SK-N-SH treated with all-trans-retinoic acid at 6 μM for 48 hours (cell line): ENCODE measurements around the gene TNFRSF1B.

ENCODE experiments used
- ATAC-seq: fragments of 200-7000 bp; cut with Tn5 transposase; 3 replicates; pipeline ENCODE4 v1.9.1; 2020; ENCODE audit warnings: mild to moderate bottlenecking, moderate library complexity
- ARNTL ChIP-seq: fragments of 450-650 bp; formaldehyde crosslinking; IDR thresholded peaks from 2 replicates; pipeline ENCODE4 v1.5.0; 2020; ENCODE audit warnings: low read depth, mild to moderate bottlenecking, moderate library complexity, borderline replicate concordance
- BACH2 ChIP-seq: fragments of 250-450 bp; sonication (Bioruptor Pico); IDR thresholded peaks from 2 replicates; pipeline ENCODE4 v1.9.0; 2021; ENCODE audit warnings: mild to moderate bottlenecking, borderline replicate concordance
- CREB5 ChIP-seq: fragments of 250-450 bp; sonication (Bioruptor Pico); IDR thresholded peaks from 2 replicates; pipeline ENCODE4 v1.5.1; 2020; ENCODE audit warnings: low read depth, mild to moderate bottlenecking, moderate library complexity
- CSDC2 ChIP-seq: fragments of 250-450 bp; sonication (Bioruptor Pico); IDR thresholded peaks from 2 replicates; pipeline ENCODE4 v1.5.0; 2020; ENCODE audit warnings: mild to moderate bottlenecking, moderate library complexity
- CSRNP3 ChIP-seq: fragments of 250-450 bp; sonication (Bioruptor Pico); IDR thresholded peaks from 2 replicates; pipeline ENCODE4 v1.5.1; 2021; ENCODE audit warnings: mild to moderate bottlenecking, moderate library complexity
- ESRRG ChIP-seq: fragments of 250-450 bp; sonication (Bioruptor Pico); IDR thresholded peaks from 2 replicates; pipeline ENCODE4 v1.6.1; 2021; ENCODE audit warnings: mild to moderate bottlenecking
- GLIS3 ChIP-seq: fragments of 250-450 bp; sonication (Bioruptor Pico); IDR thresholded peaks from 2 replicates; pipeline ENCODE4 v1.5.0; 2020; ENCODE audit warnings: mild to moderate bottlenecking, moderate library complexity
- ISL1 ChIP-seq: fragments of 250-450 bp; sonication (Bioruptor Pico); IDR thresholded peaks from 2 replicates; pipeline ENCODE4 v2.1.2; 2022; ENCODE audit warnings: mild to moderate bottlenecking, moderate library complexity
- OSR1 ChIP-seq: fragments of 250-450 bp; sonication (Bioruptor Pico); IDR thresholded peaks from 2 replicates; pipeline ENCODE4 v1.8.0; 2022; ENCODE audit warnings: moderate library complexity, mild to moderate bottlenecking, inconsistent platforms
- PATZ1 ChIP-seq: fragments of 250-450 bp; sonication (Bioruptor Pico); IDR thresholded peaks from 2 replicates; pipeline ENCODE4 v1.8.0; 2020; ENCODE audit warnings: mild to moderate bottlenecking, moderate library complexity, borderline replicate concordance
- POU6F1 ChIP-seq: fragments of 250-450 bp; sonication (Bioruptor Pico); IDR thresholded peaks from 2 replicates; pipeline ENCODE4 v1.8.0; 2021; ENCODE audit warnings: low read depth, mild to moderate bottlenecking, moderate library complexity, borderline replicate concordance
- PPARA ChIP-seq: fragments of 250-450 bp; sonication (Bioruptor Pico); IDR thresholded peaks from 2 replicates; pipeline ENCODE4 v1.5.0; 2020; ENCODE audit warnings: mild to moderate bottlenecking, borderline replicate concordance
- RARB ChIP-seq: fragments of 250-450 bp; sonication (Bioruptor Pico); IDR thresholded peaks from 2 replicates; pipeline ENCODE4 v1.8.0; 2021; ENCODE audit warnings: mild to moderate bottlenecking, moderate library complexity
- SNAI2 ChIP-seq: fragments of 250-450 bp; sonication (Bioruptor Pico); IDR thresholded peaks from 2 replicates; pipeline ENCODE4 v1.5.0; 2020; ENCODE audit warnings: mild to moderate bottlenecking, moderate library complexity
- TCF4 ChIP-seq: fragments of 250-450 bp; sonication (Bioruptor Pico); IDR thresholded peaks from 2 replicates; pipeline ENCODE4 v1.8.0; 2021; ENCODE audit warnings: mild to moderate bottlenecking, moderate library complexity, borderline replicate concordance
- TOX ChIP-seq: fragments of 250-450 bp; sonication (Bioruptor Pico); IDR thresholded peaks from 2 replicates; pipeline ENCODE4 v1.8.0; 2021; ENCODE audit warnings: mild to moderate bottlenecking, moderate library complexity, borderline replicate concordance
- ZFP3 ChIP-seq: fragments of 250-450 bp; sonication (Bioruptor Pico); IDR thresholded peaks from 2 replicates; pipeline ENCODE4 v1.5.0; 2020; ENCODE audit warnings: mild to moderate bottlenecking, moderate library complexity
- ZFP30 ChIP-seq: fragments of 450-650 bp; formaldehyde crosslinking; IDR thresholded peaks from 2 replicates; pipeline ENCODE4 v1.5.0; 2022; ENCODE audit warnings: mild to moderate bottlenecking, moderate library complexity
- ZNF565 ChIP-seq: fragments of 450-650 bp; formaldehyde crosslinking; conservative IDR thresholded peaks from 2 replicates; pipeline ENCODE4 v1.5.0; 2020; ENCODE audit warnings: low read depth, mild to moderate bottlenecking, moderate library complexity
- ZNF70 ChIP-seq: fragments of 450-650 bp; formaldehyde crosslinking; IDR thresholded peaks from 2 replicates; pipeline ENCODE4 v1.5.0; 2020; ENCODE audit warnings: mild to moderate bottlenecking, moderate library complexity
- ZNF8 ChIP-seq: fragments of 450-650 bp; formaldehyde crosslinking; IDR thresholded peaks from 2 replicates; pipeline ENCODE4 v1.5.0; 2020; ENCODE audit warnings: mild to moderate bottlenecking, moderate library complexity

The TNFRSF1B gene

GRCh38 chr1:12144969-12145368, 21.8 kb upstream of the TNFRSF1B start:
- no peak for TF ChIP-seq GLIS3 (CRISPR knock-in tag)
- ATAC-seq = no peak

- TF ChIP-seq SNAI2 (no peak), TOX (no peak), OSR1 (no peak), GLIS3 (CRISPR knock-in tag) (no peak), BACH2 (no peak), ZNF565 (CRISPR knock-in tag) (no peak), CREB5 (CRISPR knock-in tag) (no peak), ARNTL (no peak), ESRRG (CRISPR knock-in tag) (no peak), ISL1 (CRISPR knock-in tag) (no peak)
- no peak for ATAC-seq
These were observed 21.0 kb upstream of the TNFRSF1B start for GRCh38 chr1:12145616-12146342.

GRCh38 chr1:12146343-12147112, 20.3 kb upstream of the TNFRSF1B start:
- no peak for TF ChIP-seq BACH2
- no peak for ATAC-seq

GRCh38 chr1:12147201-12147701, 19.5 kb upstream of the TNFRSF1B start:
- no peak for ATAC-seq
- no peak for TF ChIP-seq ZFP30 (CRISPR knock-in tag)
- TF ChIP-seq RARB (CRISPR knock-in tag) = no peak
- no peak for TF ChIP-seq TOX
- TF ChIP-seq ZNF70 (CRISPR knock-in tag) = no peak
- no peak for TF ChIP-seq GLIS3 (CRISPR knock-in tag)
- no peak for TF ChIP-seq POU6F1 (CRISPR knock-in tag)
- no peak for TF ChIP-seq OSR1
- no peak for TF ChIP-seq PPARA (CRISPR knock-in tag)
- TF ChIP-seq TCF4 (CRISPR knock-in tag) = no peak
- no peak for TF ChIP-seq CSDC2 (CRISPR knock-in tag)
- no peak for TF ChIP-seq ZNF8
- TF ChIP-seq ZFP3 (CRISPR knock-in tag) = no peak
- no peak for TF ChIP-seq PATZ1 (CRISPR knock-in tag)
- TF ChIP-seq CREB5 (CRISPR knock-in tag) = no peak
- no peak for TF ChIP-seq CSRNP3 (CRISPR knock-in tag)
